Activated CD4-positive, CD25-positive, alpha-beta regulatory T cell treated with anti-CD3 and anti-CD28 coated beads, Interleukin-2, amount 50 U/mL, for 72 hours (primary cell): ENCODE measurements around the gene TYR.
"Not testable (repeated sequence)": the region's sequence is repeated elsewhere in the genome, so short reads cannot be mapped to it uniquely, and the experiment has no call there.

Source experiments
- DNase-seq: peaks from one replicate; pipeline ENCODE4 v3.0.0; 2021

TYR gene

DNA sequence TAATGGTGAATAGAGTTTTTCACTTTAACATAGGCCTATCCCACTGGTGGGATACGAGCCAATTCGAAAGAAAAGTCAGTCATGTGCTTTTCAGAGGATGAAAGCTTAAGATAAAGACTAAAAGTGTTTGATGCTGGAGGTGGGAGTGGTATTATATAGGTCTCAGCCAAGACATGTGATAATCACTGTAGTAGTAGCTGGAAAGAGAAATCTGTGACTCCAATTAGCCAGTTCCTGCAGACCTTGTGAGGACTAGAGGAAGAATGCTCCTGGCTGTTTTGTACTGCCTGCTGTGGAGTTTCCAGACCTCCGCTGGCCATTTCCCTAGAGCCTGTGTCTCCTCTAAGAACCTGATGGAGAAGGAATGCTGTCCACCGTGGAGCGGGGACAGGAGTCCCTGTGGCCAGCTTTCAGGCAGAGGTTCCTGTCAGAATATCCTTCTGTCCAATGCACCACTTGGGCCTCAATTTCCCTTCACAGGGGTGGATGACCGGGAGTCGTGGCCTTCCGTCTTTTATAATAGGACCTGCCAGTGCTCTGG is at the start of gene TYR:
Gene TYR (plus strand): TSS at position 185 of the 541 bp plus-strand sequence. CDS start 79 bp downstream, at position 264.
- DNase-seq, result no peak

- no peak for DNase-seq
Observed at GRCh38 chr11:89136606-89137005, 41.1 kb upstream of the TYR start.

DNA sequence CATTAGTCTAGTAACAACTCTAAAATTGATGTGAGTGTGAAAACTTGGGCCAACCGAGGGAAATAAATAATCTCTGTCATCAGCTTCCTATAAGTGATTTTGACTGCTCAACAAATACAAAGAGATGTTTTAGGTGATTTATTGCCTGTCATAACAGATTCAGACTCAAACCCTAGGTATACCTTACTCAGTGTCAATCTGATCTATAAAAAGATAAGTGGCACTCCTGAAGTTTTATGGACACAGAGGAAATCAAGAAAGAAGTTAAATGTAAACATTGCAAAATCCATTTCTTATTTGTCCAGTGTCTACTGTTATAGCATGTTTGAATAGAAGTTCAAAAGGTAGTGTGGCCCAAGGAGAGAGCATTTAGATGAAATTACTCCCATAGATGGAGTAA is 30.4 kb upstream of the TYR start:
- DNase-seq, result no peak

DNA sequence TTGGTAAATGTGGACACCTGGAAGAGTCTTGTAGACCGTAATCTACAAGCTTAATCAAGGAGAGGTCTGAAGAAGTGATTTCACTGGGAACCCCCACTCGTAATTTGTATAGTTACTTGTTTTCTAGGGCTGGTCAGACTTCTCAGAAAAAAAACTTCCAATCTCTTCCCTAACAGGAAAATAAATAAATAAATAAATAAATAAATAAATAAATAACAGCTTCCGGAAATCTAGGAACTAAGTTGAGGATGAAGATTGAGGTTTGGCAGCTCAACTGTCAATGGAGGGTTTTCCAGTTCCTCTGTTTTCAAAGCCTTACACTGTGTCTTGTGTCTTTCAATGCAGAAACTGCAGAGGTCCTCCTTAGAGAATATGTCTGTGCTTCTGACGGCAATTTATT is 17.7 kb upstream of the TYR start:
- DNase-seq, result no peak

DNA sequence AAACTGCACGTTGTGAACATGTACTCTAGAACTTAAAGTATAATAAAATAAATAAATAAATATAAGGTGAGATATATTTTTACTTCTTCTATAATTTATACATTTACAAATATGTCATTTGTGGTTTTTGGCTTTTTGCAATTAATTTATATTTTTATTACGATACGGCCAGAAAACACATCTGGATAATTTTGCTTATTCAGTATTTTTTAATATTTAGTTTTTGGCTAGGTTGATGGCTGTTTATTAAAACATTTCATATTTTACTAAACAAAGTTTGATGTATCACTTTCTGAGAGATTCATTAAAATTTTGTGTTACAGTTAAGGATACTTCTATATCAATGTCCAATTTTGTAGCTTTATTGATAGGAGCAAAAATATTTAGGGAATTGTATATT is 15.7 kb upstream of the TYR start:
- DNase-seq, result no peak

GRCh38 chr11:89163686-89164085 is 14.0 kb upstream of the TYR start:
- DNase-seq, result no peak

GRCh38 chr11:89168396-89168795 is 9.3 kb upstream of the TYR start:
- DNase-seq, result no peak

GRCh38 chr11:89175796-89176195 is 1.9 kb upstream of the TYR start:
- no peak for DNase-seq

- no peak for DNase-seq
Observed at GRCh38 chr11:89176938-89177337, 737 bp upstream of the TYR start.

DNA sequence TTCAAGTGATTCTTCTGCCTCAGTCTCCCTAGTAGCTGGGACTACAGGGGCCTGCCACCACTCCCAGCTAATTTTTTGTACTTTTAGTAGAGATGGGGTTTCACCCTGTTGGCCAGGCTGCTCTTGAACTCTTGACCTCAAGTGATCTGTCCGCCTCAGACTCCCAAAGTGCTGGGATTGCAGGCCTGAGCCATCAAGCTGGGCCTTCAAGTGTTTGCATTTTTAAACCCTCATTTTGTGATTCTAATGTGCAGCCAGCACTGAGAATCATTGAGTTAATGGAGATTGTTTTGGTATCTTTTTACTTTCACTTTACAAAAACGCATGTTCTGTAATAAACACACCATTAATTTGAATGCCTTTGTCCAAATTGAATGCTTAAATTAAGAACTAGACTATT is 3.4 kb downstream of the TYR start:
- DNase-seq, result no peak

DNA sequence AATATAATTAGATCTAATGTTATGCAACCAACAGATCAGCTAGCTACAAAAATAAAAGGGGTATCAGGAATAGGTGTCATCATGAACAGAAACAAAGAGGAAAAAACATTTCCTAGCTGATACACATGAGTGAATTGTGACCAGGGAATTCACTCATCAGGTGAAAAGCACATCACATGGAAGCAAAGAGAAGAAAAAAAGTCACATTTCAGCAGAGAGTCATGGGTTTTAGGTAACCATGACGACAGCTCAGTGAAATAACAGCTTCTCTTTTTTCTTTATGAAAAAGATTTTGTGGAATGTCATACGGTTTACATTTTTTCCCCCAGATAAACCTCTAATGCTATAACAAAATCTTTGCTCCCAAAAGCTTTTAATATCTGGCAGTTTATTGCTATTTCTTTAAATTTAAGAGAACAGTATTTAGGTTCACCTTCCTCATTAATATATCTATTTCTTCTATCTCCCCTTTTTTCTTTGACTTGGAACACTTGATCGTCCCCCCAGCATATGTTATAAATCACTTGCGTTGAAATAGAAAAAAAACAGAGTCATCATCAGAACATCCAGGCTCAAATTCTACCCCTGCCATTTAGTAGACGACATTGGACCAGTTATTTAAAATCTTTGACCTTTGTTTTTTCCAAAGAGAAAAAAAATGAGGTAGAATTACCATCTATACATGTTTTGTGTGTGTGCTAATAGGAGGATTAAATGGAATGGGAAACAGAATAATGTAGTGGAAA is 5.3 kb downstream of the TYR start:
- no peak for DNase-seq

- DNase-seq, result no peak
Observed at GRCh38 chr11:89184021-89184420, 6.3 kb downstream of the TYR start.

DNA sequence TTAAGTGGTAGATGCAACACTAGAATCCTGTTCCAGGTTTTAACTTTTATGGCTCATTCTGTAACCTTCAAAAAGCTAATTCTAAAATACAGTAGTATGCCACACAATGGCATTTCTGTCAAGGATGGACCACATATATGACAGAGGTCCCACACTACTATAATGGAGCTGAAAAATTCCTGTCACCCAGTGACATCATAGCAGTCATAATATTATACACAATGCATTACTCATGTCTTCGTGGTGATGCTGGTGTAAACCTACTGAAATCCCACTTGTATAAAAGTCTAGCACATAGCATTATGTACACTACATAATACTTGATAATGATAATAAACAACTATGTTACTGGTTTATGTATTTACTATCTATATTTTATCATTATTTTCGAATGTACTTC is 12.1 kb downstream of the TYR start:
- no peak for DNase-seq

DNA sequence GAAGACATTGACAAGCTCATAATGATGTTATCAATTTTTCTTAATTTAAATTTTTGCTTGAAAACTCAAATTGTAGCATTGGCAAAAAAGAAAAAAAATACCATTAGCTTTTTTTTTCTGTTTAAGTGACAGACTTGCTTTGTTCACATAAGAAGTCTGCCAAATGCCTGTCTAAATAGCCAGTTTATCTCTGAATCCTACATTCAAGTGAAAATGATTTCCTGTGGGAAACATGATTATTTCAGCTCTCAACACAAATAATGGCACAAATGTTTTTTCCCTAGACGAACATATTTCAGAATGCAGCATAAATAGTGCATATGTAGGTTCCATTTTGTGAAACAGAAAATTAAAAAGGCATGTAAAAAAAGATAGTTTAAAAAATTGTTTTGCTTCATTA is 23.5 kb downstream of the TYR start:
- DNase-seq, result no peak

- DNase-seq, result no peak
Observed at GRCh38 chr11:89203814-89204213, 26.1 kb downstream of the TYR start.

- no peak for DNase-seq
Observed at GRCh38 chr11:89205378-89205777, 27.7 kb downstream of the TYR start.

DNA sequence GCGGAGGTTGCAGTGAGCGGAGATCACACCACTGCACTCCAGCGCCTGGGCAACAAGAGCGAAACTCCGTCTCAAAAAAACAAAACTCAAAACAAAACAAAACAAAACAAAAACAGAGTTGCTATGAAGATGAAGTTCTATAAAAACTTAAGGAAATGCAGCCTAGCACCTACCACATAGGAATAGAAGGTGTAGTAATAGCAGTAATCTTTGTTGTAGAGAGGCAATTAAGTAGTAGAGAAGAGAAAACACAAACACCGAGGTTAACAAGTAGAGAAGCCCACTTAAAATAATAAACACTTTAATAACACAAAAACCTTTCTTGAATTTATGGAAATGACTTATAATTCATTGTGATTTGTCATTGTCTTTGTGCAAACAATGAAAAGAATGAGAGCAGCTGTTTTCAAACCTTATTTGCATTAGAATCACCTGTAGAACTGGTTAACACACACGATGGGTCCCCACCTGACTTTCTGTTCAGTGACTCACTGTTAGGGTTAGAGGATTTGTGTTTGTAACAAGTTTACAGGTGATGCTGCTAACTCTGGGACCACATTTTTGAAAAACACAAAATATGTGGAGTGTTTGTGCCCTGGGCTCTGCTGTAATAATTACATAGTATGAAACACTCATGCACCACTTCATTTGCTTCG is 43.1 kb downstream of the TYR start:
- DNase-seq, result no peak

- DNase-seq, result no peak
Observed at GRCh38 chr11:89235083-89235482, 57.4 kb downstream of the TYR start.

- DNase-seq, result no peak
Observed at GRCh38 chr11:89235976-89236375, 58.3 kb downstream of the TYR start.

DNA sequence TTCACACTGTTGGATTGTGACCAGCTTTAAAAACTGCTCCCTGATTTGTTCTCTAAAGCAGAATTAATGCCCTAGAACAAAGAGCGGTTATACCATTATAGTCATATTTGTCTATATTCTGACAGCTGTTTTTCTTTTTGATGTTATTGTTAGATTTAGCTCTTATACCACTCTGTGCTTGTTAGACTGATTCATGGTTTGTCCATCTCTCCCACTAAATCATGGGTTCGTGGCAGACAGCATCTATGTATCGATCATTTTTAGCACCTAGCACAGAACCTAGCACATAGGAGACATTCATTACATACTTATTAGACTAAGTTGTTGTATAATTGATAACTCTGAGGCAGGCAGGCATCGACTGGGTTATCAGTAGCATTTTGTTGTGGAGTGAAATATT is 69.3 kb downstream of the TYR start:
- not testable (repeated sequence) for DNase-seq

- no peak for DNase-seq
Observed at GRCh38 chr11:89249196-89249595, 71.5 kb downstream of the TYR start.

DNA sequence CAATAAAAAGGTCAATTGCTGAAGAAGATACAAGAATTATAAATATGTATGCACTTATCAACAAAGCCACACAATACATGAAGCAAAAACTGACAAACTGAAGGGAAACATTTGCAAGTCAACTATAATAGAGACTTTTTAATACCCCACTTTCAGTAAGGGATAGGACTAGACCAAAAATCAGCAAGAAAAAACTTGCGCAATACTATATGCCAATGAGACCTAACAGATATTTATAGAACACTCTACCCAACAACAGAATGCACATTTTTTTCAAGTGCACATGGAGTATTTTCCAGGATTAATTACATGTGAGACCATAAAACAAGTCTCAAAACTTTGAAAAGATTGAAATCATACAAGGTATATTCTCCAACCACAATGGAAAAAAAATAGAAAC is 83.8 kb downstream of the TYR start:
- not testable (repeated sequence) for DNase-seq

DNA sequence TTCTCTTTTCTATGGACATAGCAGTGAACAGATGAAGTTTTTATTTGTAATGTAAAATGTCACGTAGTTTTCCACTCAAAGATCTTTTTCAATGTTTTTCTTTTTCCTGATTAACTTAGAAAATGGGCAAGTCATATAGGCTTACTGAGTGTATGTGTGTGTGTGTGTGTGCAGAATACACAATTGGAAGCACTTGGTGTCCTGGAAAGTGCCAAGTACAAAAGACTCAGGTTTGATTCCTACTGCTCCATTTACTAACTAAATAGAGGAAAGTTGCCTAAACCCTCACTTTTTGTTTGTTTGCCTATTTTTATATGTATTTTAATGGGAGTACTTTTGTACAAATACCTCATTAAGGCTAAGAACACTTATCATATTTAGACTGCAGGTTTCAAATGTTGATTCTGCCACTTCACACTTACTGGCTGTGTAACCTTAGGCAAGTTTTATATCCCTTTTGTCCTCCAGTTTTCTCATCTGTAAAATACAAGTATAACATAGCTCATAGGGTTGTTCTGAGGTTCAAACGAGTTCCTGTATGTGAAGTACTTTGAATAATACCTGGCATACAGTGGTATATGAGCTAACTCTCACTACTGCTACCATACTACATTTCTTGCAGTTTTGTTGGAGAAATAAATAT is 90.1 kb downstream of the TYR start:
- no peak for DNase-seq

GRCh38 chr11:89272540-89273088 is 94.9 kb downstream of the TYR start:
- not testable (repeated sequence) for DNase-seq
